ENCODE measurements around the gene MYRF. TPM values are rescaled to one million over a fixed set of nuclear protein-coding genes. Genes with fewer than 3 reads are reported as not detected.

MYRF gene
- 320 TPM for total RNA-seq

GRCh38 chr11:61752117-61752924 lies at the start of gene MYRF:
Gene MYRF (plus strand): TSS chr11:61752636. CDS start chr11:61752745, 109 bp downstream.
- DNase-seq (ENCODE audit: low spot score): peak; percentile 52

GRCh38 chr11:61702701-61703312 lies 49.6 kb upstream of the MYRF start:
- DNase-seq (ENCODE audit: low spot score): no peak

GRCh38 chr11:61704838-61705237 lies 47.6 kb upstream of the MYRF start:
- DNase-seq (ENCODE audit: low spot score): no peak

- no peak for DNase-seq (ENCODE audit: low spot score)
These were observed 45.7 kb upstream of the MYRF start for GRCh38 chr11:61706452-61707400.

GRCh38 chr11:61707574-61707973 lies 44.9 kb upstream of the MYRF start:
- DNase-seq (ENCODE audit: low spot score): no peak

GRCh38 chr11:61709110-61709509 lies 43.3 kb upstream of the MYRF start:
- DNase-seq (ENCODE audit: low spot score): no peak

GRCh38 chr11:61709572-61709971 lies 42.9 kb upstream of the MYRF start:
- DNase-seq (ENCODE audit: low spot score): no peak

- DNase-seq (ENCODE audit: low spot score): no peak
These were observed 42.4 kb upstream of the MYRF start for GRCh38 chr11:61710019-61710418.

- DNase-seq (ENCODE audit: low spot score): no peak
These were observed 41.4 kb upstream of the MYRF start for GRCh38 chr11:61711037-61711436.

- no peak for DNase-seq (ENCODE audit: low spot score)
These were observed 40.9 kb upstream of the MYRF start for GRCh38 chr11:61711498-61711897.

- DNase-seq (ENCODE audit: low spot score): no peak
These were observed 40.1 kb upstream of the MYRF start for GRCh38 chr11:61712314-61712713.

- no peak for DNase-seq (ENCODE audit: low spot score)
These were observed 39.6 kb upstream of the MYRF start for GRCh38 chr11:61712846-61713245.

GRCh38 chr11:61713464-61713863 lies 39.0 kb upstream of the MYRF start:
- no peak for DNase-seq (ENCODE audit: low spot score)

- no peak for DNase-seq (ENCODE audit: low spot score)
These were observed 38.5 kb upstream of the MYRF start for GRCh38 chr11:61713906-61714305.

- no peak for DNase-seq (ENCODE audit: low spot score)
These were observed 38.1 kb upstream of the MYRF start for GRCh38 chr11:61714316-61714715.

GRCh38 chr11:61714916-61715315 lies 37.5 kb upstream of the MYRF start:
- no peak for DNase-seq (ENCODE audit: low spot score)

- no peak for DNase-seq (ENCODE audit: low spot score)
These were observed 36.6 kb upstream of the MYRF start for GRCh38 chr11:61715867-61716266.

- DNase-seq (ENCODE audit: low spot score): no peak
These were observed 35.8 kb upstream of the MYRF start for GRCh38 chr11:61716478-61717285.

GRCh38 chr11:61717286-61718033 lies 35.0 kb upstream of the MYRF start:
- DNase-seq (ENCODE audit: low spot score): no peak

- DNase-seq (ENCODE audit: low spot score): no peak
These were observed 34.3 kb upstream of the MYRF start for GRCh38 chr11:61718046-61718531.

Measured in mucosa of gallbladder (tissue), 1 donor.